OCI-LY1 (cell line): ENCODE data around the gene CSH2.
A peak's percentile ranks its signal among the peaks of the same experiment; 100 is the strongest.

Experiments
- H2AFZ ChIP-seq: fragments of 200-600 bp; sonication (generic), shearing (Covaris generic); 2 replicates; pipeline ENCODE4 v1.6.0; 2014; ENCODE audit warnings: antibody characterized with exemption, mild to moderate bottlenecking, low read length
- H3F3A ChIP-seq: fragments of 200-600 bp; sonication (generic), shearing (Covaris generic); 2 replicates; pipeline ENCODE4 v1.6.0; 2014; ENCODE audit warnings: mild to moderate bottlenecking, antibody characterized with exemption, low read length, moderate library complexity; ENCODE audit not compliant: insufficient read depth
- H3K27ac ChIP-seq: fragments of 200-600 bp; sonication (generic); 2 replicates; pipeline ENCODE4 v1.5.1; 2014; ENCODE audit warnings: low read length, mixed run types, mild to moderate bottlenecking, low read depth; ENCODE audit not compliant: poor library complexity, severe bottlenecking
- H3K27me3 ChIP-seq: fragments of 200-600 bp; sonication (generic); 2 replicates; pipeline ENCODE4 v1.6.0; 2014; ENCODE audit warnings: antibody characterized with exemption, mild to moderate bottlenecking, low read length, moderate library complexity; ENCODE audit not compliant: insufficient read depth
- H3K36me3 ChIP-seq: fragments of 200-600 bp; sonication (generic); 2 replicates; pipeline ENCODE4 v1.6.1; 2014; ENCODE audit warnings: mild to moderate bottlenecking, antibody characterized with exemption, low read length, moderate library complexity, mixed read lengths; ENCODE audit not compliant: insufficient read depth
- H3K4me1 ChIP-seq: fragments of 200-600 bp; sonication (generic); 2 replicates; pipeline ENCODE4 v1.5.1; 2014; ENCODE audit warnings: mild to moderate bottlenecking, low read length, moderate library complexity; ENCODE audit not compliant: insufficient read depth, severe bottlenecking
- H3K4me2 ChIP-seq: fragments of 200-600 bp; sonication (generic), shearing (Covaris generic); 2 replicates; pipeline ENCODE4 v1.6.1; 2014; ENCODE audit warnings: low read length
- H3K4me3 ChIP-seq: fragments of 200-600 bp; sonication (generic); 2 replicates; pipeline ENCODE4 v1.5.1; 2014; ENCODE audit warnings: low read length, low read depth, mild to moderate bottlenecking, mixed read lengths; ENCODE audit not compliant: poor library complexity, severe bottlenecking
- H3K79me2 ChIP-seq: fragments of 200-600 bp; shearing (Covaris generic); 2 replicates; pipeline ENCODE4 v1.6.1; 2016; ENCODE audit warnings: mixed run types, low read length, mixed read lengths; ENCODE audit not compliant: insufficient read depth
- H3K9ac ChIP-seq: fragments of 200-600 bp; sonication (generic), shearing (Covaris generic); 2 replicates; pipeline ENCODE4 v1.6.1; 2014; ENCODE audit warnings: mild to moderate bottlenecking, low read length, mixed read lengths
- H3K9me2 ChIP-seq: fragments of 200-600 bp; sonication (generic), shearing (Covaris generic); 2 replicates; pipeline ENCODE4 v1.6.1; 2014; ENCODE audit warnings: low read depth, mild to moderate bottlenecking, low read length, mixed read lengths
- H3K9me3 ChIP-seq: fragments of 200-600 bp; shearing (Covaris generic); 2 replicates; pipeline ENCODE4 v1.6.1; 2014; ENCODE audit warnings: low read length, mixed read lengths
- H4K20me1 ChIP-seq: fragments of 200-600 bp; sonication (generic), shearing (Covaris generic); 2 replicates; pipeline ENCODE4 v1.6.0; 2016; ENCODE audit warnings: mild to moderate bottlenecking, low read length; ENCODE audit not compliant: insufficient read depth
- CTCF ChIP-seq: fragments of 200-600 bp; sonication (generic), shearing (Covaris generic); IDR thresholded peaks from 2 replicates; pipeline ENCODE4 v1.5.1; 2017; ENCODE audit warnings: mild to moderate bottlenecking, antibody characterized with exemption, low read length, moderate library complexity, mixed read lengths
- EZH2 ChIP-seq: fragments of 200-600 bp; sonication (generic), shearing (Covaris generic); IDR thresholded peaks from 2 replicates; pipeline ENCODE4 v1.8.0; 2017; ENCODE audit warnings: borderline replicate concordance, mixed run types, mild to moderate bottlenecking, antibody characterized with exemption, low read length, moderate library complexity, mixed read lengths

The CSH2 gene

DNA sequence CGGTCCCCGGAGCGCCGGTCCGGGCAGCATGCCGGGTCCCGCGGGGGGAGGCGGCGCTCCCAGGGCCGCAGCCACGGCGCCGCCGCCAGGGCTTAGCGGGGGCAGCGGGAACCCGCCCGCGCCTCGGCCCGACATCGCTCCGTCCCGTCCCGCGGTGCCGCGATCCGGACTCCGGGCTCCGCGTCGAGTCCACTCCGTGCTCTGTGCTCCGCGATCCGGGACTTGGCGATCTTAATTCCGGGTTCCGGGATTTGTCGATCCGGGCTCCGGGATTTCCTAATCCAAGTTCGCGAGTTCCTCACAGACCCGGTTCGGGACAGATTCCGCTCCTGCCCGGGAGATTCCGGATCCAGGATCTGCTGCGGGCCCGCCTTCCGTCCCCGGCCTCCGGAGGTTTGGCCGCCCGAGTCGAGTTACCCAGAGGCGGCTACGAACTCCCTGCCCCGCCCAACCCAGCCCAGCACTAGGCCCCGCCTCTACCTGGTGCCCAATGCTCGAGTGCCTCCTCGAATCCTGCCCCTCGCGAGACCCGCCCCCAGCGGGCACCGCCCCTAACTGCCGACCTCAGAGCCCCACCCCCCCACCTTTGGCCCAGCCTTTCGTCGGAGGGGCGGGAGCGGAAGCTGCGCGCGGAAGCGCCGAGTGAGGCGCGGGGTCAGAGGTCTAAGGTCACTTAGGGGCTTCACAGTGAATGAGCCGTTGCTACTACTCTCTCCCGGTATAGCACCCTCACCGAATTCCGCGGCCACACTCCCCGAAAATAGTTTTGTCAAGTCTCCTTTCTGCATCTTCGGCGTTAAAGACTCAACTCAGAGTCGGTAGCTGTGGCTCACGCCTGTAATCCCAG, 30.7 kb downstream of the CSH2 start, which contains the start of gene SMARCD2:
SMARCD2 (minus strand) TSS at position 146 of the 847 bp plus-strand sequence; CDS start at position 135, 11 bp downstream.
- Histone ChIP-seq H3K4me1 (peaks cover 48% of the 10 kb centered on the region), H3K9ac (peak within 1 kb of the TSS; percentile 89), H3K9me3 (no peaks in the 10 kb centered on the region), H2AFZ (no peak within 1 kb of the TSS), H3K27ac (peak within 1 kb of the TSS; percentile 75), H3K36me3 (peaks cover 2% of the 10 kb centered on the region; the same call in 1 of the 2 replicates), H3K27me3 (no peaks in the 10 kb centered on the region), H3K4me3 (peak within 1 kb of the TSS; percentile 95), H3F3A (0 out of 2 replicates have a peak, but pooled peaks cover 6% of the 10 kb centered on the region), H3K9me2 (no peaks in the 10 kb centered on the region), H4K20me1 (no peaks in the 10 kb centered on the region), H3K79me2 (peaks cover 36% of the 10 kb centered on the region), H3K4me2 (peak within 1 kb of the TSS; percentile 83)
- TF ChIP-seq CTCF (no peak), EZH2 (no peak)

DNA sequence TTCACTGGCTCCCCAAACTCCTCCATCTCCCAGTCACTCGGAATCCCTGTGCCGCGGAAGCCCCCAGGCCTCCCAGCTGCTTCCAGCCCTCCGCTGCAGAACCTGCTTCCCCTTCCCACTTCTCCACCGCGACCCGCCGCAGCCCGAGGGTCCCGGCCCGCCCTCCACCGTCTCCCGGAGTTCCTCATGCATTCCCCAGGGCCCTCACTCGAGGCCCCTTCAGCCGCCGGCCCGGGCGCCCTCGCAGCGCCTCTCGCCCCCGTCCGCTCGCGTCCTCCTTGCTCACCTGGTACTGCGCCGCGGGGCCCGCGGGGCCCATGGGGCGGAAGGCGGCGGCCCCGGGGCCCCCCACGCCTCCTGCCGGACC, 31.3 kb downstream of the CSH2 start:
- Histone ChIP-seq H3K4me3 (peak overlapping the region; percentile 95), H2AFZ (no peak overlapping the region), H3K4me2 (peak overlapping the region; percentile 83), H3K36me3 (peaks cover 8% of the 10 kb centered on the region; the same call in 1 of the 2 replicates), H4K20me1 (no peaks in the 10 kb centered on the region), H3K9ac (peak overlapping the region; percentile 89), H3K9me2 (no peaks in the 10 kb centered on the region), H3K4me1 (peaks cover 49% of the 10 kb centered on the region), H3F3A (0 out of 2 replicates have a peak, but pooled peaks cover 6% of the 10 kb centered on the region), H3K27me3 (no peaks in the 10 kb centered on the region), H3K27ac (peak overlapping the region; percentile 44), H3K9me3 (no peaks in the 10 kb centered on the region), H3K79me2 (peaks cover 36% of the 10 kb centered on the region)
- TF ChIP-seq EZH2 (no peak), CTCF (no peak)

- peak overlapping the region; percentile 44 for H3K27ac ChIP-seq
These were observed 31.9 kb downstream of the CSH2 start for GRCh38 chr17:63841350-63842172.

More at GRCh38 chr17:63841350-63842172, 31.9 kb downstream of the CSH2 start:
- Histone ChIP-seq H2AFZ (no peak overlapping the region), H3K4me2 (peak overlapping the region; percentile 83), H3F3A (0 out of 2 replicates have a peak, but pooled peaks cover 6% of the 10 kb centered on the region), H3K4me3 (peak overlapping the region; percentile 95), H3K9me3 (no peaks in the 10 kb centered on the region), H3K36me3 (peaks cover 14% of the 10 kb centered on the region; the same call in 1 of the 2 replicates), H3K9ac (peak overlapping the region; percentile 89), H3K9me2 (no peaks in the 10 kb centered on the region), H3K79me2 (peaks cover 36% of the 10 kb centered on the region), H3K27me3 (no peaks in the 10 kb centered on the region), H3K4me1 (peaks cover 49% of the 10 kb centered on the region), H4K20me1 (no peaks in the 10 kb centered on the region)
- TF ChIP-seq EZH2 (no peak), CTCF (no peak)
